BLaER1 (cell line): ENCODE data around the gene CHN2.
A peak's percentile ranks its signal among the peaks of the same experiment; 100 is the strongest.

Experiments used
- H3K27ac ChIP-seq: shearing (Covaris generic); formaldehyde crosslinking; 2 replicates; pipeline ENCODE4 v1.8.1; 2022
- H3K27me3 ChIP-seq: shearing (Covaris generic); formaldehyde crosslinking; 2 replicates; pipeline ENCODE4 v1.8.1; 2022
- H3K36me3 ChIP-seq: shearing (Covaris generic); formaldehyde crosslinking; 2 replicates; pipeline ENCODE4 v1.8.1; 2022
- H3K4me1 ChIP-seq: shearing (Covaris generic); formaldehyde crosslinking; 2 replicates; pipeline ENCODE4 v1.8.1; 2022
- H3K4me2 ChIP-seq: shearing (Covaris generic); formaldehyde crosslinking; 2 replicates; pipeline ENCODE4 v1.8.1; 2022
- H3K4me3 ChIP-seq: shearing (Covaris generic); formaldehyde crosslinking; 2 replicates; pipeline ENCODE4 v1.8.1; 2022
- H3K9ac ChIP-seq: shearing (Covaris generic); formaldehyde crosslinking; 2 replicates; pipeline ENCODE4 v1.8.1; 2022
- H3K9me3 ChIP-seq: shearing (Covaris generic); formaldehyde crosslinking; 2 replicates; pipeline ENCODE4 v1.8.1; 2022
- H4K20me1 ChIP-seq: shearing (Covaris generic); formaldehyde crosslinking; 2 replicates; pipeline ENCODE4 v1.8.1; 2022
- Cebpa-rat ChIP-seq: shearing (Covaris generic); IDR thresholded peaks from 2 replicates; pipeline ENCODE4 v1.8.1; 2022

Gene CHN2

DNA sequence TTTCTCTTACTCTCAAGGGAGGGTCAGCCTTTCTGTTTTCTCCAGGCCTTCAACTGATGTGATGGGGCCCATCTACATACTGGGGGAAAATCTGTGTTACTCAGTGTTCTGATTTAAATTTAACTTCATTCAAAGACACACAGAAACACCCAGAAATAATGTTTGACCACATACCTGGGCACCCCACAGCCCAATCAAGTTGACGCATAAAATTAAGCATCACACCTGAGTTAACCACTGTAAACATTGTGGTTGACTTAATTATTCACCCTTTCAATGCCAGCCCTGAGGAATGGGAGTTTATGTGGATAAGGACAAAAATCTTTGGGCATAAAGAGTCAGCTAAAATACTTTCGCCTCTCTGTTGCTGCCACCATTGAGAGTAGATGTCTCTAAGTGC is 10.0 kb upstream of the CHN2 start:
- TF ChIP-seq Cebpa-rat: no peak
- Histone ChIP-seq H3K27me3 (no peaks in the 10 kb centered on the region), H3K4me1 (0 out of 2 replicates have a peak, but pooled peaks cover 5% of the 10 kb centered on the region), H3K9me3 (no peaks in the 10 kb centered on the region), H3K4me3 (no peak overlapping the region), H3K36me3 (no peaks in the 10 kb centered on the region), H3K27ac (no peak overlapping the region), H3K4me2 (no peak overlapping the region), H3K9ac (no peak overlapping the region), H4K20me1 (no peaks in the 10 kb centered on the region)

DNA sequence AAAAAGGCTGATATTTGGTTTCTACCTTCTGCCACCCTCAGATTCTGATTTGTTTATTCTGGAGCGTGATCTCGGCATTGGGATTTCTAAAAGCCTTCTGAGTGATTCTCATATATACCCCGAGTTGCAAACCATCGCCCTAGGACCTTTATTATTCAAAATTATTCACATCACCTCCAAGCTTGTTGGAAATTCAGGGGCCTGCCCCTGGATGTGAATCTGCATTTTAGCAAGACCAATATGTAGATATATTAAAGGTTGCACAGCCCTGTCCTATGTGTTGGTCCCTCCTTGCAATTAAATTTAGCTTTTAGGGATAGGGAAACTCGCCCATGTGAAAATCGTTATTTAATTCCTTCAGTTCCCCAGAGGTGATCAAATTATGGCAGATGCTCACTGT is 9.0 kb upstream of the CHN2 start:
- Histone ChIP-seq H3K4me2 (no peak overlapping the region), H3K27ac (no peak overlapping the region), H3K9ac (no peak overlapping the region), H3K27me3 (no peaks in the 10 kb centered on the region), H3K36me3 (no peaks in the 10 kb centered on the region), H3K9me3 (no peaks in the 10 kb centered on the region), H3K4me1 (0 out of 2 replicates have a peak, but pooled peaks cover 5% of the 10 kb centered on the region), H4K20me1 (no peaks in the 10 kb centered on the region), H3K4me3 (no peak overlapping the region)
- no peak for TF ChIP-seq Cebpa-rat

DNA sequence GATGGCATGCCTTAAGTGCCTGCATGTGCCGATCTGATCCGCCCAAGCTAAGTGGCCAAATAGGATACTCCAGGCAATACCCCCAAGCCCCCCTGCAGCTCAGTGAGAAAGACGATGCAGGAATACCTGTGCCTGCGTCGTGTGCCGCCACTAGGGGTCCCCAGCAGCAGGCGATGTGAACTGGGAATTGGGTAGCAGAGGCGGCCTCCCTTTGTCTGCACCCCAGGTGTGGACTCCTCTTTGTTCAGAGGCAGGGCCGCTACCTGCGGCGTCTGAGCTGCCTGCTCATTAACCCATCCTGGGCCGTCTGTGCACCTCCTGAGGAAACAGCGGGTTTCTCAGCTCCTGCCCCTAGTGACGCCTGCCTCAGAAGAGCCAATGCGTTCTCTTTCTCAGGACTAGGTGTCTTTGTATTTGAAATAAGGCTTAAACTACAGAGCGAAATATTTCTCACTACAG is 4.8 kb upstream of the CHN2 start:
- H3K9ac ChIP-seq: no peak overlapping the region
- peaks cover 28% of the 10 kb centered on the region for H3K27me3 ChIP-seq
- H3K9me3 ChIP-seq: no peaks in the 10 kb centered on the region
- H3K27ac ChIP-seq: no peak overlapping the region
- no peaks in the 10 kb centered on the region for H4K20me1 ChIP-seq
- no peaks in the 10 kb centered on the region for H3K36me3 ChIP-seq
- H3K4me2 ChIP-seq: no peak overlapping the region
- no peak overlapping the region for H3K4me3 ChIP-seq
- no peak for TF ChIP-seq Cebpa-rat
- 0 out of 2 replicates have a peak, but pooled peaks cover 5% of the 10 kb centered on the region for H3K4me1 ChIP-seq

DNA sequence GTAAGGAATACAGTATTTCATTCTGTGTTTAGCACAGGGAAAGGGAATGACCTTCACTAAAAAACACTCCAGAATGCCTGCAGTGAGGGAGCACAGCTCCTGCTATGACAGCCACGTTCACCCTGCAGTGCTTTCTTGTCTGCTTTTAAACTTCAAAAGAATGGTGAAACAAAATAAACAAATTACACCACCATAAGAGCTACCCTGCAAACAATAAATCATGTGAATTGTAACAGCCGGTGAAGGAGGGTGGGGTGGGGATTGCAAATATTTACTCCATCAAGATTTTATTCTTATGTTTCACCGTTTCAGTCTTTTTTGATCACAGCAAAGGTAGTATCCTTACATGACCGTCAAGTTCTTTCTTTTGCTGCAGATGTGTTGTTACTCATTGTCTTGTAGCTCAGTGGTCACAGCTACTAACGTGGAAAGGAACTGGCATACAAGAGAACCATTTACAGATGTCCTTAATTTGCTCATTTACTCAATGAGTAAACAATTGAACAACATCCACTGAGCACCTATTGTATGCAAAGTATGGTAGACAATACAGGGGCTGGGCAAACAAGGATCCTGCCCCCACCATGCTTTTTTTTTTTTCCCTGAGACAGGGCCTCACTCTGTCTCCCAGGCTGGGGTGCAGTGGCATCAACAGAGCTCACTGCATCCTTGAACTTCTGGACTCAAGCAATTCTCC is 4.1 kb upstream of the CHN2 start:
- Histone ChIP-seq H4K20me1 (no peaks in the 10 kb centered on the region), H3K27ac (no peak overlapping the region), H3K9ac (no peak overlapping the region), H3K27me3 (peaks cover 35% of the 10 kb centered on the region), H3K4me1 (peaks cover 6% of the 10 kb centered on the region; the same call in 1 of the 2 replicates), H3K4me3 (no peak overlapping the region), H3K36me3 (no peaks in the 10 kb centered on the region), H3K4me2 (no peak overlapping the region), H3K9me3 (no peaks in the 10 kb centered on the region)
- no peak for TF ChIP-seq Cebpa-rat

DNA sequence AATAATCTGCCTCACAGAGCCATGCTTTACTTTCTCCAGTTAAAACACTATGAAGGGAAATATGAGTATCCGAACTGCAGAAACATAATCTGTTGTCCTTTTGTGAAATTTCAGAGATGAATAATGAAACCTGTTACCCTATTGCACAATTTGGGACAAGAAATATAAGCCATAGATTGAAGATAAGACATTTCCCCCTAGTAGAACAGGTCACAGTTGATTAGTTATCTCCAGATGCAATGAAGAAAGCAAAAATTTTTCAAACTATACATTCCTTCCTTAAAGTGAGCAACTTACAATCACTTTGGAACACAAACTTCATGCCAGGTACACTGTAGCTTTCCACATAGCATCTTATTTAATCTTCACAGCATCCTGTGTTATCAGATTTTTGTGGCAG is 2.3 kb upstream of the CHN2 start:
- TF ChIP-seq Cebpa-rat: no peak
- Histone ChIP-seq H3K4me3 (no peak overlapping the region), H3K36me3 (no peaks in the 10 kb centered on the region), H3K4me1 (peaks cover 15% of the 10 kb centered on the region), H3K27me3 (peaks cover 47% of the 10 kb centered on the region), H4K20me1 (no peaks in the 10 kb centered on the region), H3K4me2 (no peak overlapping the region), H3K27ac (no peak overlapping the region), H3K9me3 (no peaks in the 10 kb centered on the region), H3K9ac (no peak overlapping the region)

DNA sequence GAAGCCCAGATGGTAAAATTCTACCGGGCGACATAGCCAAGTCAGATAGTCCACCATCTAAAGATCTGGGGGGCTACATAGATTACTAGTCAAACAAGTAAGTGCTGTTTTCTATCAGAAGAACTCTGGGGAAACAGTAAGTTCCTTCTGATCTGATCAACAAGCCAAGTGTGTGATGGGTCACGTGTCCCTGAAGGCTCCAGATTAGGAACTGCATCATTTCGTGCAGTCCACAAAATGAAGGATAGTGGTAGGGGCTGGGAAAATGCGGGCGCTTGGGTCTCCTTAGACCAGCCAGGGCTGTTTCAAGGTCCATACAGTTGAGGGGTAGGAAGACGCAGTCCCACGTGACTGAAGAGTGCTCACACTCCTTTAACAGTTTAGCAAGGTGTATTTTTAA is 1.8 kb upstream of the CHN2 start:
- H3K27me3 ChIP-seq: peaks cover 52% of the 10 kb centered on the region

DNA sequence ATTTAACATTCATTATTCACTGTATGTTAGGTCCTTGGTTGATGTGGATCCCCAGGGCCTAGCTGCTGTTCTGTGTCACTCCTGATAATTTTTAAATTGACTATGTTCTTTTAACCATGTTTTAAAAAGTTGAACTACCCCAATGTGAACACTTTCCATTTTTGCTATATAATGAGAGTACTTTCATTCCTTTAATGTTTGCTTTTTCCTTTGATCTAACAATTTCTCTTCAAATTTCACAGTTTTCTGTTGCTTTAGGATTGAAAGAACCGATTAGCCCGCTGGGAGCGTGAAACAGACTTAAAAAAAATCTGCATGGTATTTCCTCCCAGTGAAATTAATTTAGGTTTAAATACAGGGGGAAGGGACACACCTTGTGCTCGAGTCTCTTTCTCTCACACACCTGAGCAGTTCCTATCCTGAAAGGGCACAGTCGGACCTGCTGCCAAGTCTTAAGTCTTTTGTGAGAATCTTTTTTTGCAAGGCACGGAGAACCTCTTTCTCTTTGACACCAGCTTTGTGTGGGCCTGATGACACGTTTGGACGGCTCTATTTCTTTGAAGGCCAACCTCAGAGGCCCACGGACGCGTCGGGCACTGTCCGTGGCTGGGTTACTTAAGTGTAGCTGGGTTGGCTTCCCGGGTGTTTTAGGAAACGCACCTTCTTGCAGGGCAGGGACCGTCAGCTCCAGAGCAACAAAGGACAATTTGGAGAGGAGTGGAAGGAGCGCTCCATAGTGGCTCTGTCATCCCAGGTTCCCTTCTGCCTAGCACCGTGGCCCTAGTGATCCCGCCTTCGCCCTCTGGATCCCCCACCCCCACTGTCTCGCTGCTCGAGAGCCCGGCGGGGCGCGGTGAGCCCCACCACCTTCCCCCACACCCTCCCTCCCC is 1.0 kb upstream of the CHN2 start:
- TF ChIP-seq Cebpa-rat: no peak
- peaks cover 15% of the 10 kb centered on the region for H3K4me1 ChIP-seq
- H3K4me2 ChIP-seq: peak overlapping the region; percentile 91
- no peaks in the 10 kb centered on the region for H4K20me1 ChIP-seq
- peaks cover 53% of the 10 kb centered on the region for H3K27me3 ChIP-seq
- no peaks in the 10 kb centered on the region for H3K36me3 ChIP-seq
- H3K27ac ChIP-seq: no peak overlapping the region
- H3K9me3 ChIP-seq: no peaks in the 10 kb centered on the region
- H3K9ac ChIP-seq: no peak overlapping the region
- H3K4me3 ChIP-seq: peak overlapping the region; percentile 89

More for the DNA sequence above, 1.8 kb upstream of the CHN2 start:
- H3K4me1 ChIP-seq: peaks cover 15% of the 10 kb centered on the region
- H3K9me3 ChIP-seq: no peaks in the 10 kb centered on the region
- H3K36me3 ChIP-seq: no peaks in the 10 kb centered on the region
- H3K9ac ChIP-seq: no peak overlapping the region
- H4K20me1 ChIP-seq: no peaks in the 10 kb centered on the region
- no peak overlapping the region for H3K4me3 ChIP-seq
- no peak overlapping the region for H3K27ac ChIP-seq
- no peak overlapping the region for H3K4me2 ChIP-seq
- TF ChIP-seq Cebpa-rat: no peak

DNA sequence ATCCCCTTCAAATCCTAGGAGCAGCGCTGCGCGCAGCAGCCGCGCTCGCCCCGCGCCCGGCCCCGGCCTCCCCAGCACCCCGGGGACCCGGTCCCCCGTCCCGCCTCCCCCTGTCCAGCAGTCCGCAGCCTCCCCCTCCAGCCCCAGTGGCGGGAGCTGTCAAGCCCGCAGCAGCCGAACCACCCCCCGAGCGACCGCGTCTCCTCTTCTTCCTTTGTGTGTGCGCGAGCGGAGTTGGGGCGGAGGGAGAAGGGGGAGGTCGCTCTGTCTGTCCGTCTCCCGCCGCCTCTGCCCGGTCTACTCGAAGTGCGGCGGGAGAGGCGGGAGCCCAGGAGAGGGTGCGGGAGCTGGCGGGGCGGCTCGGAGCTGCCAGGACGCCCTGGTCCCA is 375 bp upstream of the CHN2 start:
- TF ChIP-seq Cebpa-rat: no peak
- no peaks in the 10 kb centered on the region for H3K9me3 ChIP-seq
- H3K4me3 ChIP-seq: peak overlapping the region; percentile 89
- H3K36me3 ChIP-seq: no peaks in the 10 kb centered on the region
- H4K20me1 ChIP-seq: no peaks in the 10 kb centered on the region
- H3K9ac ChIP-seq: peak overlapping the region; percentile 70
- peak overlapping the region; percentile 25; the same call in 1 of the 2 replicates for H3K27ac ChIP-seq
- peaks cover 53% of the 10 kb centered on the region for H3K27me3 ChIP-seq
- H3K4me2 ChIP-seq: peak overlapping the region; percentile 91
- H3K4me1 ChIP-seq: peaks cover 15% of the 10 kb centered on the region

DNA sequence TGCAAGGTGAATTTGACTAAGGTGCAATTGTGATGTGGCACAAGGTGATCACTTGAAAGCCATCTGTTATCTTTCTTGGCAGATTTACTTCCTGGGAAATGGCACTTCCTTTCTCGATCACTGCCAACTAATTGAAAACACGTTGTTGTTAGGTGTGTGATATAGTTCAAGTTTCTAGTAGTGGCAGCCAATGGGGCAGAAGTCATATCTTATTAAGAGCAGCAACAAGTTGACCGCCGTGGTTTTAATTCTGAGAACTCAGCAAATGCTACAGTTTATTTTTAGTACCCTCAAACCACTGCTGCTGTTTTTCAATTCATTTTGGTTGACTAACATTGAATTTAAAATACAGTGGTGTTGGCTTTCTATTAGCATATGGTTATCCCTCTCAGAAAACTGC is 1.6 kb downstream of the CHN2 start:
- H3K4me2 ChIP-seq: peak overlapping the region; percentile 91
- H3K27me3 ChIP-seq: peaks cover 53% of the 10 kb centered on the region

More for the DNA sequence above, 1.6 kb downstream of the CHN2 start:
- H3K9ac ChIP-seq: no peak overlapping the region
- no peak overlapping the region for H3K27ac ChIP-seq
- no peaks in the 10 kb centered on the region for H3K9me3 ChIP-seq
- no peak for TF ChIP-seq Cebpa-rat
- H4K20me1 ChIP-seq: no peaks in the 10 kb centered on the region
- peaks cover 24% of the 10 kb centered on the region for H3K4me1 ChIP-seq
- H3K4me3 ChIP-seq: no peak overlapping the region
- no peaks in the 10 kb centered on the region for H3K36me3 ChIP-seq
